IMR-90 (cell line): Measurements from ENCODE around the gene TSHZ3.

ENCODE experiments used
- BHLHE40 ChIP-seq: fragments of 150-350 bp; IDR thresholded peaks from 2 replicates; pipeline ENCODE4 v1.6.1; 2016; ENCODE audit warnings: mild to moderate bottlenecking, low read depth, low read length
- CEBPB ChIP-seq: IDR thresholded peaks from 2 replicates; pipeline ENCODE4 v1.6.1; 2012; ENCODE audit warnings: low read depth, low read length, improper control_type of control experiment
- CTCF ChIP-seq: conservative IDR thresholded peaks from 2 replicates; pipeline ENCODE4 v1.5.1; 2012; ENCODE audit warnings: mild to moderate bottlenecking, low read depth, low read length, improper control_type of control experiment
- MAFK ChIP-seq: IDR thresholded peaks from 2 replicates; pipeline ENCODE4 v1.6.1; 2012; ENCODE audit warnings: low read depth, low read length, improper control_type of control experiment
- MAZ ChIP-seq: IDR thresholded peaks from 2 replicates; pipeline ENCODE4 v1.6.1; 2012; ENCODE audit warnings: low read depth, mild to moderate bottlenecking, low read length, improper control_type of control experiment, moderate library complexity, borderline replicate concordance
- MXI1 ChIP-seq: IDR thresholded peaks from 2 replicates; pipeline ENCODE4 v1.6.1; 2012; ENCODE audit warnings: low read depth, mild to moderate bottlenecking, low read length, moderate library complexity, borderline replicate concordance
- POLR2A ChIP-seq: IDR thresholded peaks from 2 replicates; pipeline ENCODE4 v1.6.1; 2012; ENCODE audit warnings: mild to moderate bottlenecking, low read depth, low read length
- RAD21 ChIP-seq: IDR thresholded peaks from 2 replicates; pipeline ENCODE4 v1.6.1; 2012; ENCODE audit warnings: low read length, improper control_type of control experiment
- RCOR1 ChIP-seq: IDR thresholded peaks from 2 replicates; pipeline ENCODE4 v1.6.1; 2012; ENCODE audit warnings: mild to moderate bottlenecking, low read length, improper control_type of control experiment; ENCODE audit not compliant: insufficient replicate concordance
- RFX5 ChIP-seq: IDR thresholded peaks from 2 replicates; pipeline ENCODE4 v1.8.0; 2012; ENCODE audit warnings: low read depth, mild to moderate bottlenecking, low read length, moderate library complexity
- SMC3 ChIP-seq: fragments of 150-350 bp; IDR thresholded peaks from 2 replicates; pipeline ENCODE4 v1.6.1; 2016; ENCODE audit warnings: low read depth, mild to moderate bottlenecking, antibody characterized with exemption, low read length, moderate library complexity
- TF ChIP-seq, protein P1 (sequence below): fragments of 150-350 bp; IDR thresholded peaks from 2 replicates; pipeline ENCODE4 v1.6.1; 2016; ENCODE audit warnings: low read depth, mild to moderate bottlenecking, low read length, moderate library complexity, borderline replicate concordance

DNA sequence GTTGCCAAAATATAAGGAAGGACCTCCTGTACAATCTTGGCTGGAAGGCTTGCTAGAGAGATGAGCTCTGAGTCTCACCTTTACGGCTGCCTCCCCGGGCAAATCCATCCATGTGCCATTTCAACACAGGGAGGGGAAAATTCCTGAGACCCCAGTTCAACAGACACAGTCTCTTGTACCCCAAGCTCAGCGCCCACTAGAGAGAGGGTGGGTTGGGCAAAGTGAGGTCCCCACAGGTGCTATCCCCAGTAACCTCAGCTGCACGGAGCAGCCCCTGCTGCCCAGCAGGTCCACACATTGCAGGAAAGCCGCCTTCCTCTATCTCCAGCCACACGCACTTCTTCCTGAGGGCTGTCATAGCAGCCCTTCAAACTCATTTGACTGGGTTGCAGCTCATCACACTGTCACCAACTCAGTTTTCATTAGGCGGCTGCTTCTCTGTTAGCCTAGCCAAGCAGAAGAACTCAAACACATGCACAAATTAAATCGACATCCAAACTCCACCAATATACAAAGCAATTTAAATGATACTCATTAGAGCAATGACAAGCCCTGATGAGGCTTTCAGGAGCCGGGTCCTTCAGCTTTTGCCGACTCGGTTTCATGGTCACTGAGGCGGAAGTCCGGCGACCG, 80.4 kb downstream of the TSHZ3 start:
- TF ChIP-seq RFX5 (no peak), CTCF (no peak), POLR2A (no peak), MAZ (no peak), CEBPB (no peak), MAFK (no peak), RCOR1 (no peak), BHLHE40 (no peak), RAD21 (no peak), MXI1 (no peak), SMC3 (no peak)
- TF ChIP-seq, protein P1, sequence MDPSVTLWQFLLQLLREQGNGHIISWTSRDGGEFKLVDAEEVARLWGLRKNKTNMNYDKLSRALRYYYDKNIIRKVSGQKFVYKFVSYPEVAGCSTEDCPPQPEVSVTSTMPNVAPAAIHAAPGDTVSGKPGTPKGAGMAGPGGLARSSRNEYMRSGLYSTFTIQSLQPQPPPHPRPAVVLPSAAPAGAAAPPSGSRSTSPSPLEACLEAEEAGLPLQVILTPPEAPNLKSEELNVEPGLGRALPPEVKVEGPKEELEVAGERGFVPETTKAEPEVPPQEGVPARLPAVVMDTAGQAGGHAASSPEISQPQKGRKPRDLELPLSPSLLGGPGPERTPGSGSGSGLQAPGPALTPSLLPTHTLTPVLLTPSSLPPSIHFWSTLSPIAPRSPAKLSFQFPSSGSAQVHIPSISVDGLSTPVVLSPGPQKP, result no peak
